Esophagus squamous epithelium (tissue), 5 donors: Measurements from ENCODE around the gene UQCC2. TPM values are rescaled to one million over a fixed set of nuclear protein-coding genes. Genes with fewer than 3 reads are reported as not detected.

Experiments
- DNase-seq: peaks from one replicate; lab custom pipeline; 2025; lab: John Stamatoyannopoulos, UW
- H3K27ac ChIP-seq, 4 donors: fragments of 200-600 bp; sonication (generic); one replicate each; pipeline ENCODE4 v1.5.1; 2016 to 2019; ENCODE audit warnings: mild to moderate bottlenecking in 1 of 4
- H3K27me3 ChIP-seq, 4 donors: fragments of 200-600 bp; sonication (generic); 1 replicate in 3 of 4; 2 replicates in 1 of 4; pipeline versions ENCODE4 v1.5.1 to v1.6.0; 2017 to 2021; ENCODE audit warnings: antibody characterized with exemption in 1 of 4
- H3K36me3 ChIP-seq, 3 donors: fragments of 200-600 bp; sonication (generic); one replicate each; pipeline ENCODE4 v1.5.1; 2016 to 2019
- H3K4me1 ChIP-seq, 3 donors: fragments of 200-600 bp; sonication (generic); one replicate each; pipeline ENCODE4 v1.5.1; 2017 to 2019
- H3K4me3 ChIP-seq, 4 donors: fragments of 200-600 bp; sonication (generic); 1 replicate in 3 of 4; 2 replicates in 1 of 4; pipeline ENCODE4 v1.5.1; 2016 to 2019; ENCODE audit warnings: mild to moderate bottlenecking in 2 of 4, moderate library complexity in 1 of 4
- H3K9me3 ChIP-seq, 3 donors: fragments of 200-600 bp; sonication (generic); one replicate each; pipeline ENCODE4 v1.5.1; 2016 to 2019
- POLR2A ChIP-seq, 4 donors: fragments of 450-650 bp; IDR thresholded peaks; one replicate each; pipeline ENCODE4 v1.6.1; 2017; ENCODE audit warnings: antibody characterized with exemption in 4 of 4, mild to moderate bottlenecking in 4 of 4, moderate library complexity in 3 of 4
- WGBS, 2 donors: methylation state at CpG; one replicate each; pipeline ENCODE4 v1.1.5; 2018; 5-methylcytosine and 5-hydroxymethylcytosine counted together
- intact Hi-C: fragments of 100-400 bp; cut with DNase I; formaldehyde crosslinking; loops from one replicate; pipeline ENCODE4 v1.15.0; 2022
- total RNA-seq, 4 donors: library from RNA; depleted of rRNA; stranded (reverse); fragments of >200 nt; gene quantifications; one replicate each; pipeline ENCODE4 v1.1.0, GENCODE V29; 2016
- TF ChIP-seq, protein P1 (sequence below), 6 experiments: fragments of 450-650 bp in 4 of 6; fragments of 200-600 bp in 2 of 6; sonication (generic) in 2 of 6; IDR thresholded peaks; one replicate each; pipeline ENCODE4 v1.5.1; 2016 to 2019; ENCODE audit warnings: antibody characterized with exemption in 6 of 6, mild to moderate bottlenecking in 4 of 6, moderate library complexity in 4 of 6
- donor health status: DM: yes; HTN: yes; CAD: no.

UQCC2 gene
- total RNA-seq, 4 donors from 2014 or later = 7.8 to 36.8 (median 13.7) TPM

DNA sequence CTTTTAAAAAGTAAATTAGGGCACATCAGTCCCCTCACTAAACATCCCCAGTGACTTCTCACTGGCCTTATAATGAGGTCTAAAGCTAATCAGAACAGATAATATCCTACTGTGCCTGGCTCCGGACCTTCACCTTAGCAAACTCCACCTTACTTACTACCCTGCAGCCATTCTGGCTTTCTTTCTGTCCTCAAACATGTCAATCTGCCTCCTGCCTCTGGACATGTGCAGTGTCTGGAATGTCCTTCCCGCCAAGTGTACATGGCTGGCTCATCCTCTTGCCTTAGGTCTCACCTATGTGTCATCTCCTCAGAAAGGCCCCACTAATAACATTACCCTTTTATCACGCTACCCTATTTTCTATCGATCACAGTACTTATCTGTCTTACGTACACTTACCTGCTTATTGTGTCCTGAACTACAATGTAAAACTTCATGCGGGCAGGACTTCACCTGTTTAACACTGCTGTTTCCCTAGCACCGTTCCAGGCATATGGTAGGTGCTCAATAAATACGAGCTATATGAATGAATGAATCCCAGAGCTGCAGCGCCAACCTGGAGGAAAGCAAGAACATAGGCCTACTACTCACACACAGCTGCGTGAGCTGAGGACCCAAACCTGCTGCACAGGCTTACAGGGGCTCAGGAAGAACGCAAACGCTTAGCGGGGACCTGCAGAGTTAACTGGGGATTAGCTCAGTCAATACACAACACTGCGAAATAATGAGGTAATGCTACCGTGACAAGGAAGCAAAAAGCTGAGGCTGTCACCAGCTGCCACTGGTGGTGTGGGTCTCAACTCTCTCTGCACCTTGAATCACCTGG, 991 bp downstream of the UQCC2 start:
- 47 to 63% methylated on average over 13 to 15 of the region's 15 CpGs for WGBS, 2 donors
- Histone ChIP-seq H3K27ac (peak overlapping the region in 3 of 4 donors; percentile 96 to 97 (median 97)), H3K36me3 (peaks cover 0 to 24% (median 0%) of the 10 kb centered on the region in 3 donors), H3K9me3 (no peaks in the 10 kb centered on the region), H3K4me1 (peaks cover 9 to 39% (median 17%) of the 10 kb centered on the region in 3 donors), H3K27me3 (no peaks in the 10 kb centered on the region), H3K4me3 (peak overlapping the region; percentile 74 to 94 (median 78))
- no peak for TF ChIP-seq POLR2A (IDR thresholded peaks at IDR 0.05)
- TF ChIP-seq, protein P1, sequence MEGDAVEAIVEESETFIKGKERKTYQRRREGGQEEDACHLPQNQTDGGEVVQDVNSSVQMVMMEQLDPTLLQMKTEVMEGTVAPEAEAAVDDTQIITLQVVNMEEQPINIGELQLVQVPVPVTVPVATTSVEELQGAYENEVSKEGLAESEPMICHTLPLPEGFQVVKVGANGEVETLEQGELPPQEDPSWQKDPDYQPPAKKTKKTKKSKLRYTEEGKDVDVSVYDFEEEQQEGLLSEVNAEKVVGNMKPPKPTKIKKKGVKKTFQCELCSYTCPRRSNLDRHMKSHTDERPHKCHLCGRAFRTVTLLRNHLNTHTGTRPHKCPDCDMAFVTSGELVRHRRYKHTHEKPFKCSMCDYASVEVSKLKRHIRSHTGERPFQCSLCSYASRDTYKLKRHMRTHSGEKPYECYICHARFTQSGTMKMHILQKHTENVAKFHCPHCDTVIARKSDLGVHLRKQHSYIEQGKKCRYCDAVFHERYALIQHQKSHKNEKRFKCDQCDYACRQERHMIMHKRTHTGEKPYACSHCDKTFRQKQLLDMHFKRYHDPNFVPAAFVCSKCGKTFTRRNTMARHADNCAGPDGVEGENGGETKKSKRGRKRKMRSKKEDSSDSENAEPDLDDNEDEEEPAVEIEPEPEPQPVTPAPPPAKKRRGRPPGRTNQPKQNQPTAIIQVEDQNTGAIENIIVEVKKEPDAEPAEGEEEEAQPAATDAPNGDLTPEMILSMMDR (IDR thresholded peaks at IDR 0.05) = no peak
- intact Hi-C loops = no loop called here
- DNase-seq = no peak

DNA sequence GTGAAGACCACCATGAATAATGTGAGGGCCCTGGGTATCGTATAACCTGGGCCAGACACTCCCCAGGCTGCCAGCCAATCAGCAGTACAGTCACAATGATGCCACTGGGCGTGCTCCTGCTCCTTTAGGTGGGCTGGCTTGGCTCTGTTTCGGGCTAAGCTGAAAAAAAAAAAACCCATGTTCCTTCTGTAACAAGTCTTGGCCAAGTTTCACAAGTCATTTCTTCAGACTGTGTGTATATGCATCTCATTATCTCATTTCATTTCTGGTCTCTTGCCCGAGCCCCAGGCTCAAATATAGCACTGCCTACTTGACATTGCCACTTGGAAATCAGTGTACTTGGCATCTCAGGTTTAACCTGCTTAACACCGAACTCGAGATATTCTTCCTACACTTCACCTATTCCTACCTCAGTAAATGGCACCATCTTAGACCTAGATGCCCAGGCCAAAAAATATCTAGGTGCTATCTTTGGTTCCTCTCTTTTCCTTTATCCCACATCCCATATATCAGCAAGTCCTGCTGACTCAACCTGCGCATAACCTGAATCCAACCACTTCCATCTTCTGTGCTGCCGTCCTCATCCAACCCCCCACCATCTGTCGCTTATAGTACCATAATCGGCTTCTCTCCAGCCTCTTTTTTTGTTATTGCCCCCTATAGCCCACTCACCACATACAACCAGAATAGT, 1.8 kb downstream of the UQCC2 start:
- Histone ChIP-seq H3K4me3 (no peak overlapping the region), H3K4me1 (peaks cover 9 to 36% (median 17%) of the 10 kb centered on the region in 3 donors), H3K9me3 (no peaks in the 10 kb centered on the region), H3K27ac (peak overlapping the region in 3 of 4 donors; percentile 21 to 97 (median 97)), H3K36me3 (peaks cover 0 to 24% (median 0%) of the 10 kb centered on the region in 3 donors), H3K27me3 (no peaks in the 10 kb centered on the region)
- intact Hi-C loops = no loop called here
- WGBS, 2 donors = 50 to 68% methylated on average over 9 to 10 of the region's 10 CpGs
- no peak for DNase-seq
- TF ChIP-seq, protein P1 (IDR thresholded peaks at IDR 0.05) = no peak
- no peak for TF ChIP-seq POLR2A (IDR thresholded peaks at IDR 0.05)

DNA sequence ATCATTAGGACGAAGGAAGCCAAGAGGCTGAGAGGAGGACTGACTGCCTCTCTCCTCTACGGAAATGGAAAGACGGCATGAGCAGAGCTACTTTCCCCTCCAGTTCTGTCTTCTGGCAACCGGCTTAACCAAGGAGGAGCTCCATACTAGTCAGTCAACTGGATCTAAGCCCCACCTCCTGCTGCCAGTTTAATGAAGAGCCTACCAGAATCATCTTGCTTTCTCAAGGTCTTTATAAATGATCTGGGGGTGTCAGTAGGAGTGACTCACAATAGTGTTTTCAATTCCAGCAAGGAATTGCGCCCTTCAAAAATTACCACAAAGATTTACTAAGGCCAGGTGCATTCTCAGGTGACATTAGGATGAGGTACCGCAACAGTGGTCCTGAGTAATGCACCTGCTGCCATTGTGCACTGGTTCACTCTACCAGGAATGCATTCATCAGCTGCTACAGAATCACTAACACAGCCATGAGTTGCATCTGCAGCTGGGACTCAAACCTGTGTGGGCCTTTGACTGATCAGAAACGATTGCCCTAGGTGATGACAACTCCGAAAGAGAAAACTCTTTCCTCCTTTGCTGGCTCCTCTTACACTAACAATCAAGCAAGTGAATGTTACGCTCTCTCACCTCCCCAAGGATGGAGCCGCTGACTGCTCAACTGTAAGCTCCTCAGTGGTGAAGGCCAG, 2.8 kb downstream of the UQCC2 start:
- TF ChIP-seq POLR2A (IDR thresholded peaks at IDR 0.05) = no peak
- TF ChIP-seq, protein P1 (IDR thresholded peaks at IDR 0.05) = no peak
- DNase-seq = no peak
- Histone ChIP-seq H3K36me3 (peaks cover 0 to 30% (median 0%) of the 10 kb centered on the region in 3 donors), H3K27me3 (no peaks in the 10 kb centered on the region), H3K4me3 (no peak overlapping the region), H3K4me1 (peaks cover 9 to 36% (median 17%) of the 10 kb centered on the region in 3 donors), H3K9me3 (no peaks in the 10 kb centered on the region), H3K27ac (peak overlapping the region in 1 of 4 donors; percentile 97)
- WGBS, 2 donors = 85 to 94% methylated on average over 9 to 10 of the region's 10 CpGs
- intact Hi-C loops = no loop called here

DNA sequence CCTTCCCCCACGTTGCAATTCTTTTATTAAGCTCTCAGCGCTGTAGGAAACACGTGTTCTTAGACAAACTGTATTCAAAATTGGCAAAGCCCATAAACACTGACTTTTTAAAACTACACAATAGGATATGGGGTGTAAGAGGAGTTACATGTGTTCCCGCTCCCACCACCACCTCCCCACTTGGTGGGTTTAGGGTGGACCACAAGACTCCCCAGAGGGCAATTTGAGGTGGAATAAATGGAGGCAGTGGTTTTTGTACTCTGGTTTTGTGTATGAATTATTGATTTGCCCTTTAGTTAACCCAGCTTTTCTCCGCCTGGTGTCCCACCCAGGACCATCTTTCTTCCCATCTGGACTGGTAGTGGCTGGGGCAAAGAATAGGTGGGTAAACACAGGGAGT, 3.7 kb downstream of the UQCC2 start:
- H3K4me3 ChIP-seq = no peak overlapping the region
- no peaks in the 10 kb centered on the region for H3K27me3 ChIP-seq
- peaks cover 9 to 36% (median 17%) of the 10 kb centered on the region in 3 donors for H3K4me1 ChIP-seq
- H3K36me3 ChIP-seq = peaks cover 0 to 30% (median 0%) of the 10 kb centered on the region in 3 donors
- no peak for DNase-seq
- no peak for TF ChIP-seq POLR2A (IDR thresholded peaks at IDR 0.05)
- TF ChIP-seq, protein P1 (IDR thresholded peaks at IDR 0.05) = no peak
- 93 to 95% methylated on average over 4 to 5 of the region's 5 CpGs for WGBS, 2 donors
- intact Hi-C loops = no loop called here
- no peaks in the 10 kb centered on the region for H3K9me3 ChIP-seq
- no peak overlapping the region for H3K27ac ChIP-seq
